GM19438 (cell line): ENCODE measurements around the gene MBTPS2.

Experiments
- ATAC-seq: cut with Tn5 transposase; IDR thresholded peaks from one replicate; pipeline ENCODE4 v1.9.1; 2021; ENCODE audit warnings: low read depth; ENCODE audit not compliant: unreplicated experiment

MBTPS2 gene

DNA sequence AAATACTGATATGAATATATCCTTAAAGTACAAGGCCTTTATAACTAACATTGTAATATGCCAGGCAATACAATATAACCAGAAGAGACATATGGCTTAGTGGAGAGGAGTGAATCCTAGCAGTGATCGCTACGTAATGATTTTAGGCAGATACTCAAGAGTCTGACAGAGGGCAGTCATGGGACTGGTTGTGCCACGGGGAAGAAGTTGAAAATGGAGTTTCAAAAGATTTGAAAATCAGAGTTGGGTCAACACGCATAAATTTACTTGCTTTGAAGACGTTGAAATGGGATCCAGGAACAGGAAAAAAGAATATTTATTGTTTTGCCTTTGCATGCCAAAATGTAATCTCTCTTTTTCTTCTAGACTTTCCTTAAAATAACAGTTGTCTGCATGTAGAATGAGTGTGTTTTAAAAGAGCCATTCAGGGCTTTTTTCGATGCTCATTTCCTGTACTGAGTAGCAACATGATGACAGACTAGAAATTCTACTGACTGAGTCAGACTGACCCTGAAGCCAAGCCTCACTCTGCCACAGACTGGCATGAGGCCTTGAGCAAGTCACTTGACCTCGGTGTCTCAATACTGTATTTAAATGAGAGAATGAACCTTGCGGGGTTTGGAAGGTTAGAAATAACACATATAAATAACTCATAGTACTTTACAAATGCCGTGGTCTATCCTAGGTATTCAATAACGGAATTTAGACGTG is 93.0 kb downstream of the MBTPS2 start:
- no peak for ATAC-seq

DNA sequence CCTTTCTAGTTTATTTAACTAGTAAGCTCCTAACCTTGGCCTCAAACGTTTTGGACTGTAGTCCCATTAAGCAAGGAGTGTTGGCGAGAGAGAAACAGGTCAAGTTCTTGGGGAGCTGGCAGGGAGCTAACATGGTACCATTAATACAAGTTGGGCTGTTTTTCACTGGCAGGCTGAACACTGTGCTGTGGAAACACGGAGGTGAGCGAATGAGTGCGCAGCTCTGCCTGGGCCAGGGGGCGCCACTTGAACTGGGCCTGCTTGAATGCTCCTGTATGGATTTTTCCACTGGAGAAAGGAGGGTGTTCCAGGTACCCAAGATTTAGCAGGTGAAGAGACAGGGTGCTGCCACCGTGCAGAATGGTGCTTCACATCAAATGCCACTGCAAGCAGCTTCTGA is 93.7 kb downstream of the MBTPS2 start:
- no peak for ATAC-seq

GRCh38 chrX:21934414-21934813 is 95.0 kb downstream of the MBTPS2 start:
- no peak for ATAC-seq
